Effector memory CD8-positive, alpha-beta T cell (primary cell): ENCODE results near the gene USP47.
A peak's percentile ranks its signal among the peaks of the same experiment; 100 is the strongest.

ENCODE experiments used
- ATAC-seq: fragments of 150-1000 bp; cut with Tn5 transposase; replicated peaks from 2 replicates; pipeline ENCODE4 v1.10.0; 2021; ENCODE audit warnings: mild to moderate bottlenecking, moderate library complexity
- DNase-seq, 3 experiments: peaks; one replicate each; pipeline ENCODE4 v3.0.0; 2021
- H3K27ac Mint-ChIP-seq, 2 donors: one replicate each; pipeline ENCODE4 v1.8.0; 2022; ENCODE audit warnings: mild to moderate bottlenecking in 2 of 2, mixed read lengths in 2 of 2, moderate library complexity in 2 of 2
- H3K27me3 Mint-ChIP-seq, 2 donors: one replicate each; pipeline ENCODE4 v1.8.0; 2022; ENCODE audit warnings: mixed read lengths in 2 of 2
- H3K36me3 Mint-ChIP-seq: one replicate; pipeline ENCODE4 v1.8.0; 2022; ENCODE audit warnings: mild to moderate bottlenecking, moderate library complexity, mixed read lengths; ENCODE audit not compliant: insufficient read depth
- H3K4me1 Mint-ChIP-seq, 2 donors: one replicate each; pipeline ENCODE4 v1.8.0; 2022; ENCODE audit warnings: low read depth in 2 of 2, mixed read lengths in 2 of 2
- H3K4me3 Mint-ChIP-seq, 2 donors: one replicate each; pipeline ENCODE4 v1.8.0; 2022; ENCODE audit warnings: mild to moderate bottlenecking in 2 of 2, mixed read lengths in 2 of 2, moderate library complexity in 2 of 2
- H3K9me3 Mint-ChIP-seq, 2 donors: one replicate each; pipeline ENCODE4 v1.8.0; 2022; ENCODE audit warnings: mixed read lengths in 2 of 2

The USP47 gene

GRCh38 chr11:11899401-11899800 lies 57.6 kb downstream of the USP47 start:
- H3K9me3 Mint-ChIP-seq, result no peaks in the 10 kb centered on the region
- peaks cover 4 to 7% of the 10 kb centered on the region in 2 donors for H3K4me1 Mint-ChIP-seq
- H3K27me3 Mint-ChIP-seq, result no peaks in the 10 kb centered on the region
- ATAC-seq (no peak), DNase-seq (no peak)
- peaks cover 30% of the 10 kb centered on the region for H3K36me3 Mint-ChIP-seq
- no peak overlapping the region for H3K27ac Mint-ChIP-seq
- no peak overlapping the region for H3K4me3 Mint-ChIP-seq

- ATAC-seq, result no peak
- Mint-ChIP-seq H3K36me3 (peaks cover 32% of the 10 kb centered on the region), H3K27me3 (no peaks in the 10 kb centered on the region), H3K4me1 (peaks cover under 1 to 7% of the 10 kb centered on the region in 2 donors), H3K9me3 (no peaks in the 10 kb centered on the region), H3K4me3 (no peak overlapping the region), H3K27ac (no peak overlapping the region)
- DNase-seq, result no peak
These were observed 60.2 kb downstream of the USP47 start for GRCh38 chr11:11901929-11902328.

- no peaks in the 10 kb centered on the region for H3K4me1 Mint-ChIP-seq
- DNase-seq (no peak), ATAC-seq (no peak)
- H3K36me3 Mint-ChIP-seq, result peaks cover 41% of the 10 kb centered on the region
- no peak overlapping the region for H3K4me3 Mint-ChIP-seq
- H3K27ac Mint-ChIP-seq, result no peak overlapping the region
- no peaks in the 10 kb centered on the region for H3K9me3 Mint-ChIP-seq
- no peaks in the 10 kb centered on the region for H3K27me3 Mint-ChIP-seq
These were observed 68.0 kb downstream of the USP47 start for GRCh38 chr11:11909727-11910126.

GRCh38 chr11:11910541-11910940 lies 68.8 kb downstream of the USP47 start:
- peaks cover 0 to 1% of the 10 kb centered on the region in 2 donors for H3K4me1 Mint-ChIP-seq
- no peak overlapping the region for H3K27ac Mint-ChIP-seq
- H3K9me3 Mint-ChIP-seq, result no peaks in the 10 kb centered on the region
- H3K27me3 Mint-ChIP-seq, result no peaks in the 10 kb centered on the region
- no peak for ATAC-seq
- no peak for DNase-seq
- no peak overlapping the region for H3K4me3 Mint-ChIP-seq
- peaks cover 42% of the 10 kb centered on the region for H3K36me3 Mint-ChIP-seq

- H3K9me3 Mint-ChIP-seq, result no peaks in the 10 kb centered on the region
- H3K4me3 Mint-ChIP-seq, result no peak overlapping the region
- H3K27me3 Mint-ChIP-seq, result no peaks in the 10 kb centered on the region
- ATAC-seq, result no peak
- peaks cover 0 to 1% of the 10 kb centered on the region in 2 donors for H3K4me1 Mint-ChIP-seq
- H3K27ac Mint-ChIP-seq, result no peak overlapping the region
- no peak for DNase-seq
- H3K36me3 Mint-ChIP-seq, result peaks cover 26% of the 10 kb centered on the region
These were observed 71.6 kb downstream of the USP47 start for GRCh38 chr11:11913395-11913794.

- ATAC-seq, result no peak
- no peak for DNase-seq
- Mint-ChIP-seq H3K4me3 (no peak overlapping the region), H3K4me1 (peaks cover 0 to 1% of the 10 kb centered on the region in 2 donors), H3K9me3 (no peaks in the 10 kb centered on the region), H3K27ac (peak overlapping the region in 1 of 2 donors; percentile 73), H3K36me3 (peaks cover 17% of the 10 kb centered on the region), H3K27me3 (no peaks in the 10 kb centered on the region)
These were observed 73.9 kb downstream of the USP47 start for GRCh38 chr11:11915625-11916024.

- Mint-ChIP-seq H3K36me3 (peaks cover 7% of the 10 kb centered on the region), H3K4me3 (no peak overlapping the region), H3K9me3 (no peaks in the 10 kb centered on the region), H3K4me1 (peaks cover 0 to 1% of the 10 kb centered on the region in 2 donors), H3K27ac (peak overlapping the region in 1 of 2 donors; percentile 73), H3K27me3 (no peaks in the 10 kb centered on the region)
- DNase-seq (no peak), ATAC-seq (no peak)
These were observed 75.2 kb downstream of the USP47 start for GRCh38 chr11:11916981-11917399.

- ATAC-seq (no peak), DNase-seq (no peak)
- H3K27ac Mint-ChIP-seq, result peak overlapping the region; percentile 61 to 78
- H3K36me3 Mint-ChIP-seq, result peaks cover 18% of the 10 kb centered on the region
- H3K9me3 Mint-ChIP-seq, result no peaks in the 10 kb centered on the region
- H3K27me3 Mint-ChIP-seq, result no peaks in the 10 kb centered on the region
- H3K4me3 Mint-ChIP-seq, result no peak overlapping the region
- H3K4me1 Mint-ChIP-seq, result peaks cover 12 to 38% of the 10 kb centered on the region in 2 donors
These were observed 82.1 kb downstream of the USP47 start for GRCh38 chr11:11923828-11924227.

- Mint-ChIP-seq H3K36me3 (peaks cover 54% of the 10 kb centered on the region), H3K4me1 (peaks cover 12 to 22% of the 10 kb centered on the region in 2 donors), H3K27me3 (no peaks in the 10 kb centered on the region), H3K9me3 (no peaks in the 10 kb centered on the region), H3K4me3 (no peak overlapping the region), H3K27ac (peak overlapping the region in 1 of 2 donors; percentile 63)
- DNase-seq (no peak), ATAC-seq (no peak)
These were observed 88.1 kb downstream of the USP47 start for GRCh38 chr11:11929920-11930319.

- peak; percentile 68 for ATAC-seq
- no peak overlapping the region for H3K27ac Mint-ChIP-seq
- peaks cover 7% of the 10 kb centered on the region in 2 donors for H3K4me1 Mint-ChIP-seq
- H3K27me3 Mint-ChIP-seq, result no peaks in the 10 kb centered on the region
- H3K9me3 Mint-ChIP-seq, result no peaks in the 10 kb centered on the region
- DNase-seq, result peak; percentile 1 to 11 (median 8)
- H3K36me3 Mint-ChIP-seq, result peaks cover 52% of the 10 kb centered on the region
- H3K4me3 Mint-ChIP-seq, result no peak overlapping the region
These were observed 89.8 kb downstream of the USP47 start for GRCh38 chr11:11931461-11932055.

GRCh38 chr11:11935536-11935935 lies 93.8 kb downstream of the USP47 start:
- H3K27me3 Mint-ChIP-seq, result no peaks in the 10 kb centered on the region
- peaks cover 68% of the 10 kb centered on the region for H3K36me3 Mint-ChIP-seq
- DNase-seq (no peak), ATAC-seq (no peak)
- H3K27ac Mint-ChIP-seq, result no peak overlapping the region
- H3K4me1 Mint-ChIP-seq, result no peaks in the 10 kb centered on the region
- no peak overlapping the region for H3K4me3 Mint-ChIP-seq
- no peaks in the 10 kb centered on the region for H3K9me3 Mint-ChIP-seq

- Mint-ChIP-seq H3K36me3 (peaks cover 74% of the 10 kb centered on the region), H3K4me3 (no peak overlapping the region), H3K9me3 (no peaks in the 10 kb centered on the region), H3K27ac (peak overlapping the region in 1 of 2 donors; percentile 31), H3K27me3 (no peaks in the 10 kb centered on the region), H3K4me1 (peaks cover 0 to 2% of the 10 kb centered on the region in 2 donors)
- ATAC-seq (no peak), DNase-seq (no peak)
These were observed 95.7 kb downstream of the USP47 start for GRCh38 chr11:11937433-11937832.

- Mint-ChIP-seq H3K27me3 (no peaks in the 10 kb centered on the region), H3K36me3 (peaks cover 79% of the 10 kb centered on the region), H3K27ac (peak overlapping the region in 1 of 2 donors; percentile 31), H3K4me1 (peaks cover 0 to 2% of the 10 kb centered on the region in 2 donors), H3K9me3 (no peaks in the 10 kb centered on the region), H3K4me3 (no peak overlapping the region)
- DNase-seq (no peak), ATAC-seq (no peak)
These were observed 96.2 kb downstream of the USP47 start for GRCh38 chr11:11937957-11938356.

GRCh38 chr11:11940551-11940950 lies 98.8 kb downstream of the USP47 start:
- Mint-ChIP-seq H3K27ac (peak overlapping the region; percentile 4 to 20), H3K4me3 (no peak overlapping the region), H3K27me3 (no peaks in the 10 kb centered on the region), H3K9me3 (no peaks in the 10 kb centered on the region), H3K36me3 (peaks cover 64% of the 10 kb centered on the region), H3K4me1 (peaks cover 0 to 2% of the 10 kb centered on the region in 2 donors)
- no peak for DNase-seq
- ATAC-seq, result no peak
